AG09309 (cell line): Measurements from ENCODE around the gene TMPRSS9.

Source experiments
- DNase-seq: peaks from one replicate; pipeline ENCODE4 v3.0.0-alpha.2; 2010; ENCODE audit warnings: low read depth
- H3K4me3 ChIP-seq: 2 replicates; pipeline ENCODE4 v1.5.1; 2011; ENCODE audit warnings: mild to moderate bottlenecking, low read depth, low read length, moderate library complexity; ENCODE audit not compliant: control insufficient read depth
- TF ChIP-seq, protein P1 (sequence below): IDR thresholded peaks from 2 replicates; pipeline ENCODE4 v1.5.1; 2011; ENCODE audit warnings: mild to moderate bottlenecking, low read depth, low read length, inconsistent platforms; ENCODE audit not compliant: insufficient read depth, control insufficient read depth; ENCODE audit errors: missing control alignments

The TMPRSS9 gene

DNA sequence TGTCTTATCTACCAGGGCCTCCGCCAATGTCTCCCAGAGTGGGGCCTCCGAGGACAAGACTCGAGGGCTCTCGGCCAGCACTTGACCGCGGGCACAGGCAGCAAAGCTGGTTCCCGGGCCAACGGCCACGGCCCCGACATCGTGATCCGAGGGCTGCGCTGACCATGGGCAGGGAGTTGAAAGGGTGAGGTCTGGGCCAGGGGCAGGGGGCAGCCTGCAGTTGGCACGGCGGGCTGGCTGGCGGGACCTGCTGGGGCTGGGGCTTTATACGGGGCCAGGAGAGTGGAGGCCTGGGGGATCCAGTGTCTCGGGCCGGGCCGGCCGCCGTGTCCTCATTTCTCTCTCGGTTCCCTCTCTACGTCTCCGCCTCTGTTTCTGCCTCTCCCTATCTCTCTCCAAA is 42.3 kb upstream of the TMPRSS9 start:
- no peak for DNase-seq
- TF ChIP-seq, protein P1, sequence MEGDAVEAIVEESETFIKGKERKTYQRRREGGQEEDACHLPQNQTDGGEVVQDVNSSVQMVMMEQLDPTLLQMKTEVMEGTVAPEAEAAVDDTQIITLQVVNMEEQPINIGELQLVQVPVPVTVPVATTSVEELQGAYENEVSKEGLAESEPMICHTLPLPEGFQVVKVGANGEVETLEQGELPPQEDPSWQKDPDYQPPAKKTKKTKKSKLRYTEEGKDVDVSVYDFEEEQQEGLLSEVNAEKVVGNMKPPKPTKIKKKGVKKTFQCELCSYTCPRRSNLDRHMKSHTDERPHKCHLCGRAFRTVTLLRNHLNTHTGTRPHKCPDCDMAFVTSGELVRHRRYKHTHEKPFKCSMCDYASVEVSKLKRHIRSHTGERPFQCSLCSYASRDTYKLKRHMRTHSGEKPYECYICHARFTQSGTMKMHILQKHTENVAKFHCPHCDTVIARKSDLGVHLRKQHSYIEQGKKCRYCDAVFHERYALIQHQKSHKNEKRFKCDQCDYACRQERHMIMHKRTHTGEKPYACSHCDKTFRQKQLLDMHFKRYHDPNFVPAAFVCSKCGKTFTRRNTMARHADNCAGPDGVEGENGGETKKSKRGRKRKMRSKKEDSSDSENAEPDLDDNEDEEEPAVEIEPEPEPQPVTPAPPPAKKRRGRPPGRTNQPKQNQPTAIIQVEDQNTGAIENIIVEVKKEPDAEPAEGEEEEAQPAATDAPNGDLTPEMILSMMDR, result no peak

DNA sequence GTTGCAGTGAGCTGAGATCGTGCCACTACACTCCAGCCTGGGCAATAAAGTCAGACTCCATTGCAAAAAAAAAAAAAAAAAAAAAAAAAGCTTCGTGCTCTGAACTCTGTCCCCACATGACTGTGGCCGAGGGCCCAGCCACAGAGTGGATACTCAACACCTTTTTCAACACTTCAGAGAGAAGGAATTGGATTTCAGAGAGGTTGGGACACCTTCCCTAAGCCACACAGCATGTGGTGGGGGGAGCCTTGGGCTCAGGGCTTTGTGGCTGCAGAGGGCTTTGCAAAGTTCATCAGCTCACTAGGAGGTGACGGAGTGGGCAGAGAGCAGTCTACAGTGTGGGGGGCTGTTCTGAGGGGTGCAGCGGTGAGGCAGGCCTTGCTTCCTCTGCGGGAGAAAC is 41.1 kb upstream of the TMPRSS9 start:
- TF ChIP-seq, protein P1, result no peak
- DNase-seq, result no peak
- no peak overlapping the region for H3K4me3 ChIP-seq

More for the DNA sequence above, 42.3 kb upstream of the TMPRSS9 start:
- no peak overlapping the region for H3K4me3 ChIP-seq

DNA sequence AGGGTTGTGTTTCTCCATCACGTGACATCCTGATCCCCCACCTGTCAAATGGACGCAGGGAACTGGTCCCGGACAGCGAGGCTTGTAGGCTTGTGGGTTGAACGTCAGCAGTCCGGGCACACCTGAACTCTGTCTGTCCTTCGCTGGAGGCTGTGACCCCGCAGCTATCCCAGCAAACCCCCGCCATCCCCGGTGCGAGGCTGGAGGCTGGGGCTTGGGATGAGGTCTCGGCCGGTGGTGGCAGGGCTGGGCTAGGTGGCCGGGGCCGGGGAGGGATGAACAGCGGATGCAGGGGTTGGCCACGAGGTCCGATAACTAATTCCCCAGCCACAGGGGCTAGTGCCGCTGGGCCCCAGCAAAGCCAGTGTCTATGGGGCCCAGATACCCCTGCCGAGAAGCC is 40.5 kb upstream of the TMPRSS9 start:
- TF ChIP-seq, protein P1, result no peak
- DNase-seq, result no peak
- H3K4me3 ChIP-seq, result no peak overlapping the region

DNA sequence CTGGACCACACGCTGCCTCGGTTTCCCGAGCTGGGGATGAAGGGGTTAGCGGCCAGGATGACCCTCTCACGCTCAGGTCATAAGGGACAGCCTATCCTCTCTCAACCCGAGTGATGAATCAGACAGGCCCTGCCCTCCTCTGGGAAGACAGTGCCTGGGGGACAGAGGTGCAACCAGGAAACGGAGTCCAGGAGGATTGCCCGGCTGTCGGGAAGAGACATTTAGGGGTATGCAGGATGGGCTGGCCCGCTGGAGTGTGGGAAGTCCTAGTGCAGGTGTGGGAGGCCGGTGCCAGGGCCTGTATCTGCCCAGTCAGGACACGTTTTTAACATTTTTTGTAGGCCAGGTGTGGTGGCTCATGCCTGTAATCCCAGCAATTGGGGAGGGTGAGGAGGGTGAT is 40.0 kb upstream of the TMPRSS9 start:
- no peak for DNase-seq
- TF ChIP-seq, protein P1, result no peak
- no peak overlapping the region for H3K4me3 ChIP-seq

DNA sequence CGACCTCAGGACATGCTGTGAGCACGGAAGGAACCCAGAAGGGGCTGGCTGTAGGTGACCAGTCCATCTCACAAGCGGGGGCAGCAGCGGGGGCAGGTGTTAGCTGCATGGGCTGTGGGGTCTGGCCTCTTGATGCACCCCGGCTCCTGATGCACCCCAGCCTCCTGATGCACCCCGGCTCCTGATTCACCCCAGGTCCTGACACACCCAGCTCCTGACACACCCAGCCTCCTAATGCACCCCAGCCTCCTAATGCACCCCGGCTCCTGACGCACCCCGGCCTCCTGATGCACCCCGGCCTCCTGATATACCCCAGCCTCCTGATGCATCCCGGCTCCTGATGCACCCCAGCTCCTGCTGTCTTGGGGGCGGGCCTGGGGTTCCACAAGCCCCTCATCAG is 39.1 kb upstream of the TMPRSS9 start:
- H3K4me3 ChIP-seq, result no peak overlapping the region
- TF ChIP-seq, protein P1, result no peak
- no peak for DNase-seq

DNA sequence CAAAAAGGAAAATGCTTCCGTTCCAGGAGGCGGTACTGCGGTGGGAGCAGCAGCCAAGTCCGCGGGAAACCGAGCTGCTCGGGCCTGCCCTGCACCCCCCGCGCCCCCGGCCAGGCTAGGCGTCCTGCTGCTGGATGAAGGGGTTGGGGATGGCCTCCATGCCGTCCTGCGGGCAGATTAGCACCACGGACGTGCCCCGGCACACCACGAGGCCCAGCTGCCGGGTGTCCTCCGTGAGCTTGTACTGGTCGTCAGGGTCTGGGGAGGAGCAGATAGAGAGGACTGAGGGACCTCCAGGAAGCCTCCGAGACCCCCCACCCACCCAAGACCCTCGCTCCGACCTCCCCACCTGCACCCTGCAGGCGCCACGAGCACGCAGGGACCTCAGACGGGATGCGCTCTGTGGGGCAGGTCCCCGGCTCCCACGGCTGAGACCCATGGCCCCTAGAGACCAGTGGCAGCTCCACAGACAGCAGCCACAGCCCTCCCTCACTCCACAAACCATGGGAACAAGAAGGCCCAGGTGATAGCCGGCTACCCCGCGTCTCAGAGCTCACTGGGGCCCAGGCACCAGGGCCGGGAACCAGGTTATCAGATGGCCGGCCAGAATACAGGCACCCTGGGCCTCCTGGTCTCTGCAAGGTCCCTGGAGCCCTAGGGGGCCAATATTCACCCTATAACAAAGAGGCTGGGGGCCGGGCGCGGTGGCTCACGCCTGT is 38.3 kb upstream of the TMPRSS9 start:
- no peak for DNase-seq
- no peak overlapping the region for H3K4me3 ChIP-seq
- TF ChIP-seq, protein P1, result no peak
